ENCODE results near the gene USHBP1. TPM values are rescaled to one million over a fixed set of nuclear protein-coding genes. Genes with fewer than 3 reads are reported as not detected.

Gene USHBP1
- total RNA-seq, 1 donor from 2014 or later, result 0.64 TPM

DNA sequence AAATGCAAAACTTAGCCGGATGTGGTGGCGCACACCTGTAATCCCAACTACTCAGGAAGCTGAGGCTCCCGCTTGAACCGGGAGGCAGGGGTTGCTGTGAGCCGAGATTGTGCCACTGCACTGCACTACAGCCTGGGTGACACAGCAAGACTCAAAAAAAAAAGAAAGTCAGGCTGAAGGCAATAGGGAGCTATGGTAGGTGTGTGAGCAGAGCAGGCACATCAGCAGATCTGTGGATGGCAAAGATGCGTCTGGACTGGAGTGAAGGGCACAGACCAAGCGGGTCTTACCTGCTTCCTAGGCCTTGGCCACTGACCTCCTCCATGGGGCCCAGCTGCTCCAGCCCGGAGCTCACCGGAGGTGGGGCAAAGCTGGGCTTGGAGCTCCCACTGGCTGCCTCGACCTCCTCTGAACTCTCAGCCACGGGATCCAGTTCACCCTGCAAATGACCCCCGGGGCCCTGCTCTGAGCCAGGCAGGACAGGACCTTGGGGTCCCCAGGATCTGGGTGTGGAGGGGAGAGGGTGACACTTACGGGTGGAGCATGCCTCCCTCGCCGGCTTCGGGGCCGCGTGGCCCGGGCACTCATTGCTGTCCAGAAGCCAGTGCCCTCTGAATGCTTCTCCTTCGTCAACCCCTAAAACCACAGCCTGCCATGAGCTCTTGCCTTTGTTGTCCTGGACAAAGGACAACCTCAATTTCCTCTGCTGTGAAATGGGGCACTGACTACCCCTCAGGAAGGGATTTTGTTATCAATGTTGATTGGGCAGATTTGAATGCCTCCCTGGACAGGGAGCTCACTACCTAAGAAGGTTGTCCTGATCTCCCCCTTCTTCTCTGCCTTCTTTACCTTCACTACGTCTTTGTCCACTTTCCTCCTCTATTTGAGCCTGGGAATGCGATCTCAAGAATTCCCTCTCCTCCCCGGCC is 569 bp downstream of the USHBP1 start:
- ATAC-seq, result no peak

DNA sequence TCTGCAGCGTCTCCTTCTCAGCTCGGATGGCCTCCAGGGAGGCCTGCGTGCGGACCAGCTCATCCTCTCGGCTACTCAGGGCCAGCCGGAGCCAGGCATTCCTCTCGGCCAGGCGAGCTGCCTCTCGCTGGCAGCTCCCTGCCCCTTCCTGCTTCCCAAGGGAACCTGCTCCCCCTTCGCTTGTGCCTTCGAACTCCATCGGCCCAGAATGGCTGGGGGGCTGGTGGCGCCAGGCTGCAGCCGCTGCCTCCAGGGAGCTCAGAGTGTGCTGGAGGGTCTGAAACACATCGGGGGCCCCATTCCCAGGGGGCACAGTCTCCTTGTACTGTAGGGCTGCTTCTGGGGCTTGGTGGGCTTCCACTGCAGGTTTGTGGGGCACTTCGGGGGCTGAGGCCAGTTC is 2.0 kb downstream of the USHBP1 start:
- no peak for ATAC-seq

DNA sequence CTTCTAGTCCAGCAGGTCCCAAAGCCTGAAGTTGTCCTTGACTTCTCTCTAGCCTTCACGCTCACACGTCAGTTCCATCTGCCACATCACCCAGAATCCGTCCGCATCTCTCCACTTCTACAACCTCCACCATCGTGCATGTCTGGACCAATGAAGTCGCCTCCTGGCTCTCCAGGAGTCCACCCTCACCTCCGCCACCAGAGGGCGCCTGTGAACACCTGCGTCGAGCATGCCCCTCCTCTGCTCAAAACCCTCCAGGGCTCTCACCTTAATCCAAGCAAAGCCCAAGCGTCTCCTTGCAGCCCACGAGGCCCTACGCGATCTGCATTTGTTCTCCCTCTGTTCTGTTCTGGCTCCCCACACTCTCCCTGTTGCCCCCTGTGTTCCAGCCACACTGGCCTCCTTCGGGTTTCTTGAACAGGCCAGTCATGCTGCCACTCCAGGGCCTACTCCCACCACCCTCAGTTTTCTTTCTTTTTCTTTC is 3.7 kb downstream of the USHBP1 start:
- ATAC-seq, result peak; percentile 92

DNA sequence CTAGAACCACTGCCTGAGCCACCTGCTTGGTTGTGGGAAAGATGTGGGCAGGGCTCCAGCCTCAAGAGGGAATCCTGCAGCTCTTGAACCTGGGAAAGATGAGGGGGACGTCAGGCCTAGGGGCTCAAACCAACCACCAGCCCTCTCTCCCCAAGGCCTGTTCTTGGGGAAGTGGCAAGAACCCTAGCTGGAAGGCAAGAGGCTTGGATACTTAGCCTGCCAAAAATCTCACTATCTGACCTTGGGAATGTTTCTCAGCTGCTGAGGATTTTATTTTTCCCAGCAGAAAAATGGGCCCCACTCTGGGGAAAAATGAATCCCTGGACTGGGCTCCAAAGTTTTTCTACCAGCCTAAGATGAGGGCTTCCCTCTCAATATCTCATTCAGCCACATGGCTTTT is 4.6 kb downstream of the USHBP1 start:
- no peak for ATAC-seq

DNA sequence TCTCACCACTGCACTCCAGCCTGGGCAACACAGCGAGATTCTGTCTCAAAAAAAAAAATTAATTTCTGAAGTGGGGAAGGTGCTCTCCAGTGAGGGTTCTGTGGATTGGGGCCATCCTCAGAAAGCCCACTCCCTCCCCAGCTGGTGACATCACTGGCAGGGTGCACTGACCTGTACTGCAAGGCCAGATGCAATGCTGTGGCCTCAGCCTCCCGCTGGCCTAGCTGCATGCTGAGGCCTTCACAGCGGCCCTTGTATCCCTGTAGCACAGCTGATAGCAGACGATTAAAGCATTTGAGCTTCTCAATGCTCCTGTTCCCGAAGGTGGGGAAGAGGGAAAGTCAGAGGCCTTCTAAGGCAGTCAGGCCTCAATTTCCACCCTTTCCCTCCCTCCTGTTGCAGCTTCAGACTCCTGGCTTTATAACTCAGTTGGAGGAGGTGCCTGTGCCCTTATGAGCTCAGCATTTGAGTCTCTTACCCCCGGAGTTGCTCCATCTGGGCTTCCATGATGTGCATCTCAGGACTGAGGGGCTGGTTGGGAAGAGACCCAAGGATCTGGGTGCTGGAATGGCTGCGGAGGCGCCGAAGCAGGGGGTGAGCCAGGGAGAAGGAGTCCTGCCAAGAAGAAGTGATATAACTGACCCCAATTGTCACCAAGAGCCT is 5.3 kb downstream of the USHBP1 start:
- no peak for ATAC-seq

DNA sequence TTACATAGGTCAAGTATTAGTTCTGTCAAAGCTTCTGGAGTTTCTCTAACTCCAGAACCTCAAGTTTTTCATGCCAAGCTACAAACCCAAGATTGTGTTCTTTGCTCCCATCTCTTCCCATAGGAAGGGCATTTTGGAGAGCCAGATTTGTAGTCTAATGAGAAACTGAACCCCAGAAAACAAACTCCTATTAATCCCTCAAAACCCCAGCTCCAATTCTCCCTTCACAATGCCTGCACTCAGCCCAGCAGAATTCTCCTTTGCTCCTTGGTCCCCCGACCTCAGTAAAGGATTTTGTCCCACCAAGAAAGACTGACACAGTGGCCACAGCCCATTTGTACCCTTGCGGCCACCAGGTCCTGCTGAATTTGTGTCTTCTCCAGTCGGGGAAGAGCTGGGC is 8.4 kb downstream of the USHBP1 start:
- ATAC-seq, result no peak

DNA sequence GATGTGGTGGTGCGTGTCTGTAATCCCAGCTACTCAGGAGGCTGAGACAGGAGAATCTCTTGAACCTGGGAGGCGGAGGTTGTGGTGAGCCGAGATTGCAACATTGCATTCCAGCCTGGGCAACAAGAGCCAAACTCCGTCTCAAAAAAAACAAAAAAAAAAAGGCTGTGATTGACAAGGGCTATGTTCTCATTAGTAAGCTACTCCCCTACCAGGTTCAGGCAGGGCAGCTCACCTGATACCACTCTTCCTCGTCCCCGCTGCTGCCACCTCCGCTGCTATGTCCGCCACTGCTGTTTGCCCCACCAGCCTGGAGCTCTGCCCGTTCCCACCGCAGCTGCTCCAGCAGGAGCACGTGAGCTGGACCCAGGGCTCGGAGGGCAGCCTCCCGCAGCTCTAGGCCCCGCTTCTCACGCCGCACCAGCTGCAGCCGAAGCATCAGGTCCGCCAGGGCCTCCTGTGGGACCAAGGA is 9.4 kb downstream of the USHBP1 start:
- peak; percentile 53 for ATAC-seq

DNA sequence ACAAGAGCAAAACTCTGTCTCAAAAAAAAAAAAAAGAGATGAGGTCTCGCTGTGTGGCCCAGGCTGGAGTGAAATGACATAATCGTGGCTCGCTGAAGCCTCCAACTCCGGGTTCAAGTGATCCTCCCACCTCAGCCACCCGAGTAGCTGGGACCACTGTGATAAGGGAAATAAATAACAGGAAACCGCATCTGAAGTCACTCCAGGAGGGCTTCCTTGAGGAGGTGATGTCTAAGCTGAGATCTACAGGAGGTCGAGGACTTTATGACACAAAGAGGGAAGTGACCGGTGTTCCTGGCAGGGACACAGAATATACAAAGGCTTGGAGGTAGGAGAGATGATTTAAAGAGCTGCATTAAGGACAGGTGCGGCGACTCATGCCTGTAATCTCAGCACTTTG is 9.9 kb downstream of the USHBP1 start:
- no peak for ATAC-seq

DNA sequence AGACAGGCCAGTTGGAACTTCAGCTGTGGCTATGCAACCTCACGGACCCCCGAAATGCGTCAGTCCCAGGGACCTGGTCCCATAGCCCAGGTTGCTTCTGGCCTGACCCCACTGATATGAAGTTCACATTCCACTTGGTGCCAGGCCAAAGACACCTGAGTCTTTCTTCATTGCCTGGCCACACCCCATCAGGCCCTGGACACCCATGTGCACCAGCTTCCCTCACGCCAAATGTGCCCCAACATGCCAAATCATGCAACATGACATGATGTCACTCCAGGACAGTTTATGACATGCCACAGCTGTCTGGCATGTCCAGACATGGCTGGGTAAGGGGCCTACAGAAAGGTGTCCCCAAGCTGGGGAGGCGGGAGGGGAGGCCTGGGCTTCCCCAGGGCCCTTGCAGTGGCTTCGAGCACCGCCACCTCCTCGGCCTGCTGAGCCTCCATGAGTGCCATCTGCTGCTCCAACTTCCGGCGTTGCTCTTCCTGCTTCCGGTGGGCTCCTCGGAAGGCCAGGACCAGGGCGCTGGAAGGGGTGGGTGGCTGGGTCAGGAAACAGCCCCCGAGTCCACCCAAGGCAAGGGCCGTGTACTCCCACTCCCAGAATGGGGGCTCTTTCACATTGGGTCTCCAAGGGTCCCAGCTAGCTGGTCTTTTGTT is 14.5 kb downstream of the USHBP1 start:
- ATAC-seq, result peak; percentile 6

DNA sequence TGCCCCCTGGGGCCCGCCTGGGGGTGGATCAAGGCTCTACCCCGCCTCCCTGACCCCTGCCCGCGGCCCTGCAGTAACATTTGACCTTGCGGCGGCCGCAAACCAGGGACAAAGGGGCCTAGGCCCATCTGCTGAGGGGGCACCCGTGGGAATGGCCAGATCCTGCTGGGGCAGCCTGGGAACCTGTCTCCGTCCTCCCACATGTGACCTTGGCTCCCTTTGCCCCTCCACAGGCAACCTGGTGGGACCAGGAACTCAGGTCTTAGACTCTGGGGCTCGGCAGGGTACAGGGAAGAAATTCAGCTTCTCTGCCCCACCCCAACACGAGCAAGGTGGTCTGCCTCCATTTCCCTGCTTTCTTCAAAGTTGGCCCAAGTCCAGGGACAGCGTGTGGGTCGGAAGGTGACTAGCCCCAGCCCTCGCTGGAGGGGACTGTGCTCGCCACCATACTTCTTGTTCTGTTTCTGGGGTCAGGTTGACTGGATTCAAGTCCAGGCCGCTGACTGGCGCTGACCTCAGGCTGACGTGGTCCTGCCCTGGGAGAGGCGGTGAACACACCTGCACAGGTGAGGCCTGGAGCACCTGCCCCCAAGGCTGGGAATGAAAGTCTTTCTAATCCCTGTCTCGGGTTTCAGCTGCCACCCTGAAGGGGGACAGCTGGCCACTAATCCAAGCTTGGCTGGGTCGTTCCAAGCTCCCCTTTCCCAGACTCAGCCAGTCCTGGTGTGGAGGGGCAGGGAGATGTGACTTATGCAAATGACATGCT is 16.4 kb downstream of the USHBP1 start:
- peak; percentile 21 for ATAC-seq

DNA sequence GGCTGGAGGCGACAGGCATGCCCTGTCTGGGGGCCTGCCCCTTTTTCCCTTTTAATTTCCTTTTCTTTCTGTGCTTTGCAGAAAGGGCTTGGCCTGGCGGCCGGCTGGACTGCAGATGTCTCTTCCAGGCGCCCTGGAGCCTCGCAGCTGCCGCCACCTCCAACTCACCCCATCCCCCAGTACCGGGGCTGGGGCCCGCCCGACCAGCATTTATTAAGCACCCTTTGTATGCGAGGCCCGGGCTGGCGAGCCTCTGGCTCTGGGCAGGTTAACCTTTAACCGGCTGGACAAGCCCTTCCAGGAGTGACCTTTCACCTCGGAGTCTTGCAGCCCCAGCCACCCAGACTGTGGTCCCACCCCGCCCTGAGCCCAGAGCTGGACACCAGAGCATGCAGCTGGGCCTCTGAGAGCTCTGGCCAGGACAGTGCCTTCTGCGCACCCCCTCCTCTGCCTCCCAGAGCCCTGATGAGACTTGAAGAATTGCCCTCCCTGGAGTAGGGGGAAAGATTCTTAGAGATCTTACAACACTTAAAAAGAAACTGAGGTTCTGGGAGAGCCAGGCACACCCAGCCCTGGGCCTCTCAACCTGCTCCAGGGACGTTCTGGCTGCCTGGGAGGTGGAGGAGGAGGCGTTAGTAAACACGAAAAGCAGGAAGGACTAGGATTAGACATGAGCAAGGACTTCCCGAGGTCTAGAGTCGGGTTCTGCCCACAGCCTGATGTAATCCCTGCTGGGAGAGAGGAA is 17.7 kb downstream of the USHBP1 start:
- peak; percentile 60 for ATAC-seq

DNA sequence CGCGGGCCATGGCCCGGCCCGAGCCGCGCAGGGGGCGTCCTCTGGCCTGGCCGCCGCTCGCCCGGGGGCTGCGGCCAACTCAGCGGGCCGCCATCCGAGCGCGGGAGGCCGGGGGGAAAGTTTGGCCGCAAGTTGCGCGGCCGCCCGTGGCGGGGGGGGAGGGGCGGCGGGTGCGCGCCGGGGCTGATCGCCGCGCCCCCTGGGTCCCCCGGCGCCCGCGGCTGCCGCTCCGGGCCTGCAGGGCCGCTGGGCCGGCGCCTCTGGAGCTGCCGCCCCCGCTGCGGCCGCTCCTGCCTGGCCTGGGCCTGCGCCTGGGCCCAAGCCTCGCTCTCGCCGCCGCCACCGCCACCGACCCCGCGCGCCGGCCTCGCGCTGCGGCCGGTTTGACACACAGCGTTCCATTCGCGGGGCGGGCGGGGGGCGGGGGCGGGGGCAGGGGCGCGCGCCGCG is 19.0 kb downstream of the USHBP1 start, which contains the start of gene NR2F6:
Gene NR2F6 (minus strand): TSS at position 385 of the 450 bp plus-strand sequence. CDS start 699 bp downstream, outside the sequence.
- no peak for ATAC-seq

DNA sequence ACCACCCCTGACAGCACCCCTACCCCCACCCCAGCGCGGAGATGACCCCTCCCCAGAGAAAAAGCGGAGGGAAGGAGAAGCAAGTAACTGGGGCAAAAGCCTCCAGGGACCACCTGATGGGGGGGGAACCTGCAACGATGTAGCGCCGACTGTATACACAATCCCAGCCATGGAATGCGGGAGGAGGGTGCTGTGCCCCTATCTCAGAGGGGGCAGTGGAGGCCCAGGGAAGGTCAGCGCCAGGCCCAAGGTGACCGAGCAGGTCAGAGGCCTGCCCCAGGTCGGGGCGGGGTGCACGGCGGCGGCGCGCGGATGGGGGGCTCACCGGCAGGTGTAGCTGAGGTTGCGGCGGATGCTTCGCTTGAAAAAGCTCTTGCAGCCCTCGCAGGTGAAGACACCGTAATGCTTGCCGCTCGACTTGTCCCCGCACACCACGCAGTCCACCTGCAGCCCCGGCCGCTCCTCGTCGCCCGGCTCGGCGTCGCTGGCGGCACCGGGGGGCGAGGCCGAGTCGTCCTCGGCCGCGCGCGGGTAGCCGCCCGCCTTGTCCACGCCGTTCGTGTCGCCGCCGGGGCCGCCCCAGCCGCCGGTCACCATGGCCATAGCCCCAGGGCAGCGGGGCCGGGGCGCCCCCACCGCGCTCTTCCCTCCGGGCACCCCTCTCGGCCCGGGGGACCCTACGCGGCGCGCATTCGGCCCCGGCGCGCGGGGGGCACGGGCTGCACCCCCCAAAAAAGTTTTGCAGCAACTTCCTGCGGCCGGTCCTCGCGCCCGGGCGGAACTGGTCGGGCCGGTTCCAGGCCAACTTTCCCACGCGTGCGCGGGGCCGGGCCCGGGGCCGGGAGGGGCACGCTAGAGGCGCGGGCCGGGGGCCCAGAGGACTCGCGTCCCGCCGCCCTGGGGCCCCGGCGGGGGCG is 19.7 kb downstream of the USHBP1 start:
- ATAC-seq, result no peak

DNA sequence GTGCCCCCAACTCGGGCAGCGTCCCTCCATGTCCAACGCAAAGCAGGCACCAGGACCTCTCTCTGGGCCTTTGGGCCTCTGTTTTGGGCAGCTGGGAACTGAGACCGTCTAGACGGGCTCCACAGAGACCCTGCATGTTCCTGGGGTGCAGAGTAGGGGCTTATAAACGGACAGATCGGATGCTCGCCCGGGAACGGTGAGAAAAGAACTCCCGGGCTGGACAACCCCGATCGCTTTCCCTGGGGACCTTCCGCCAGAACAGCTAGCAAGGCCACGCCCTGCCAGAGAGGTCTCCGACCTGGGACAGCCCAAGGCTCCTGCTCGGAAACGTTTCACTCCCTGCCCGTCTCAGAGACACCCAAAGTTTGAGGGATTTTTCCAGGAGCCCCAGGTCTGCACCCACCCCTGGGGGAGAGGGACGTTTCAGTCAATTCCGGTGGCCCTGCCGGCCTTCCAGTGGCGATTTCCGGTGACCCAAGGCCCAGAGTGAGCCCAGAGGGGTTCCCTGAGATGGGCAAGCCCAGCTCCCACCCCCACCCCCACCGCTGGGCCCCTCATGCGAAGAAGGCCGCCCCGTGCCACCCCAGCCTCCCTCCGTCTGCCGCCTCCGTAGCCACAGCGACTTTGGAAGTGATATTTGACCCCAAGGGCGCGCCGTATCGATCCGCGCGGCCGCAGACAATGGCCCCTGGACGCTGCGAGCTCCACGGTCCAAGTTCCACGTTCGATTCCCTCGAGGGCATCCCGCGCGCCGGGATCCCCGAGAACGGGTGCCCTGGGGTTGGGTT is 20.5 kb downstream of the USHBP1 start:
- no peak for ATAC-seq

DNA sequence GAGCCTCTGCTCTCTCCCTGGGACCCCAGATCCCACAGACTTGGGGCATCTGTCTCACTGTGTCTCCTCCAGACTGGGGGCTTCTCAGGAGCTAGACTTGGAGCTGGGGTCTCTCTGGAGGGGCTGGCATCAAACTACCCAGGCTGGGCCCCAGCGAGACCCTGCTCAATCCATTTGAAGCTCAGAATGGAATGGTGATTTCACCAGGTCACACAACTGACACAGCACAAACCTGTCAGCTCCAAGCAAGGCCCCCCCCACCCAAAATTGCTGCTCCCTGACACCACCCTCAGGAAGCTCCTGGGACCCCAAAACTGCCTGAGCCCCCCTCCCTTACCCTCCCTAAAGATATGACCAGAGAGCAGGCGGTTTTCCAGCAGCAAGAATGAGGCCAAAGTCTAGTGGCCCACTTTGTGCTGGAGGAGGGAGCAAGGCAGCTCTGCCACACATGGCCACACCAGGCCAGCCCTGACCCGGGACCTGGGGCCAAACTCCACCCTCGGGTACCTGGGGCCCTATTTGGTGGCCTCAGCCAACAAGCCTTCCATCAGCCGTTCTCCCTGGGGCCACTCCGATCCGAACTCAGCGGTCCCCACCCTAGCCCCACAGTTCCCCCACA is 21.2 kb downstream of the USHBP1 start:
- ATAC-seq, result no peak

DNA sequence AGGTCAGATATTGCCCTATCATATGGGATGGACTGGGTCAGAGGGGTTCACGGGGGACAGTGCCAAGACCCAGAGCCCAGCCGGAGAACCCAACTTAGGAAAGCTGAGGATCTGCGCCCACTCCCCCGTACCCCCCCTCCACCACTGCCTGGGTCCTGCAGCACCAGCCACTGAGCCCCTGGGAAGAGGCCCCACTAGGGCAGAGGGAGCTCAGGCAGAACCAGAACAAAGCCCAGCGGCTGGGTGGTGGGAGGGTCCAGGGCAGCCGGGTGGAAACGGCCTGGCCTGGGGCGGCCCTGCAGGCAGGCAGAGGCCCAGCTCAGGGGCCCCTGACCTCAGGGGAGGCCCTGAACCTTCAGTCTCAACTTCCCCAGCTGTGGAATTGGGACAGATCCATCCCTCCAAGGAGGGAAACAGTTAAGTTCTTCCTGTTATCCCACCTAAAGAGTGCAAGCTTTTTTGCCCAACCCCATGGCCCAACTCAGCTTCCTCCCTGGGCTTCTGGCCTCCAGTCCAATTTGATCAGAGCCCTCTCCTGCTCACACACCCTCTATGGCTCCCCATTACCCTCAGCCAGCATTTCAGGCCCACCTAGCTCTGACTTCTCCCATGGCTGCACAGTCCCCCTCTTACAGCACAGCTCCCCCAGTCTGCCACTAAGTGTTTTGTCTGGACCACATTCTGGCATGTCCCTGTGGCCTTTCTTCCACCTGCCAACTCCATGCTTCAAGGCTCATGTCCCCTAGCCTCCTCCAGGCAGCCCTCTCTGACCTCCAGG is 21.9 kb downstream of the USHBP1 start:
- ATAC-seq, result no peak

DNA sequence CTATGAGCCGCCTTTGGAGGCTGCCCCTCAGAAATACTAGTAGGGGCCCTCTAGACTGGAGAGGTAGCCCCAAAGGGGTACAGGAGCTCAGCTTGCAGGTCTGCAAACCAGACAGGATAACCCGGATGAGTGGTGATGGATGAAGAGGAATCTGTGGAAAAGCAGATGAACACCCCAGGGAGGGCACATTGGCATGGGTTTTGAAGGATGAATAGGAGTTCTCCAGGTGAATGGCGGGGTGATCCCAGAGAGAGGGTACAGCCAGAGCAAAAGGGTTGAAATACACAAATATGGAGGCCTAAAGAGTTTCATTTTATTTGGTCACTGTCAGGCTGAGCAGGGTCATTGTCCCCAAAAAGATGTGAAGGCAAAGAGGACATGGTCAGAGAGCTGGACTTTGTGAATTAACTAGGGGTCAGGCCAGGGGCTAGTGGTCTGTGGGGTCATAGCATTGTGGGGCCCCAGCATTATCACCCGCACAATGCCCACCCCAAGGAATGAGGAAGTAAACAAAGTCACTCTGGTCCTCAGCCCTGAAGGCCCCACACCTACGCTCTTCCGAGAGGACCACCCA is 23.6 kb downstream of the USHBP1 start:
- no peak for ATAC-seq
